ENCODE results near the gene REPS1.

DNA sequence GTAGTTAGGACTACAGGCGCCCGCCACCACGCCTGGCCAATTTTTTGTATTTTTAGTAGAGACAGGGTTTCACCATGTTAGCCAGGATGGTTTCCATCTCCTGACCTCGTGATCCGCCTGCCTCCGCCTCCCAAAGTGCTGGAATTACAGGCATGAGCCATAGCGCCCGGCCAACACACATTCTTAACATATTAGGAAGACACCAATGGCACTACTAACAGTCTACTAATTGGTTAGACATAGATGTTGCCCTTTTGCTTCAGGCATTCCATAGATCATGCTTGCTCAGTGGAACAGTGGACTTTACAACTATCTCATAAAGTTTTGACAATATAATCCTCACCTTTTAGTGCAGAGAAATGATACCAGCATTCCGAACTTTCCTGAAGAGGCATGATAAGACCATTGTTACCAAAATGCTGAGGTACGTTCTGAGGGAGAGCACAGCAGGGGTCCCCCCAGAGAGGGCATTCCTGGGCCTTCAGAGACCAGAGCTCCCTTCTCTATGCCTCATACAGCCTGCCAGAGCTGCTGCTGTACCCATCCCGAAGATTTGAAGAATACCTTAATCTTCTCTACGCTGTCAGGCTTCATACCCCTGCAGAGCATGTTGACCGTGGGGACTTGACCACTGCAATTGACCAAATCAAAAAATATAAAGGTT, 102.8 kb downstream of the REPS1 start:
- no peak for TF ChIP-seq EZH2phosphoT487 (IDR thresholded peaks at IDR 0.05; ENCODE audit: low read depth, severe bottlenecking, unreplicated experiment)
- TF ChIP-seq, protein P1, sequence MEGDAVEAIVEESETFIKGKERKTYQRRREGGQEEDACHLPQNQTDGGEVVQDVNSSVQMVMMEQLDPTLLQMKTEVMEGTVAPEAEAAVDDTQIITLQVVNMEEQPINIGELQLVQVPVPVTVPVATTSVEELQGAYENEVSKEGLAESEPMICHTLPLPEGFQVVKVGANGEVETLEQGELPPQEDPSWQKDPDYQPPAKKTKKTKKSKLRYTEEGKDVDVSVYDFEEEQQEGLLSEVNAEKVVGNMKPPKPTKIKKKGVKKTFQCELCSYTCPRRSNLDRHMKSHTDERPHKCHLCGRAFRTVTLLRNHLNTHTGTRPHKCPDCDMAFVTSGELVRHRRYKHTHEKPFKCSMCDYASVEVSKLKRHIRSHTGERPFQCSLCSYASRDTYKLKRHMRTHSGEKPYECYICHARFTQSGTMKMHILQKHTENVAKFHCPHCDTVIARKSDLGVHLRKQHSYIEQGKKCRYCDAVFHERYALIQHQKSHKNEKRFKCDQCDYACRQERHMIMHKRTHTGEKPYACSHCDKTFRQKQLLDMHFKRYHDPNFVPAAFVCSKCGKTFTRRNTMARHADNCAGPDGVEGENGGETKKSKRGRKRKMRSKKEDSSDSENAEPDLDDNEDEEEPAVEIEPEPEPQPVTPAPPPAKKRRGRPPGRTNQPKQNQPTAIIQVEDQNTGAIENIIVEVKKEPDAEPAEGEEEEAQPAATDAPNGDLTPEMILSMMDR (IDR thresholded peaks at IDR 0.05; ENCODE audit: poor library complexity) = no peak
